ENCODE data around the gene DPP6.
"Not testable (repeated sequence)": the region's sequence is repeated elsewhere in the genome, so short reads cannot be mapped to it uniquely, and the experiment has no call there.

DPP6 gene

DNA sequence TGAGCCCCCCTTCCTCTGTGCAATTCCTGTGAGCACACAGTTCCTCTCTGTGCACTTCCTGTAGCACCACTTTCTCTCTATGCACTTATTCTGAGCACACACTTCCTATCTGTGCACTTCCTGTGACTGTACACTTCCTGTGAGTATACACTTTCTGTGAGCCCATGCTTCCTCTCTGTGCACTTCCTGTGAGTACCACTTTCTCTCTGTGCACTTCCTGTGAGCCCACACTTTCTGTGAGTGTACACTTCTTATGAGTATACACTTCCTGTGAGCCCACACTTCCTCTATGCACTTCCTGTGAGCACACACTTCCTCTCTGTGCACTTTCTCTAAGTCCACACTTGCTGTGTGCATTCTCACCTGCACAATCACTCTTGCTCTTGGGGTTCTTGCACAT lies 83.4 kb downstream of the DPP6 start:
- not testable (repeated sequence) for H3K9me3 ChIP-seq (ENCODE audit: control insufficient read depth, low read length)

DNA sequence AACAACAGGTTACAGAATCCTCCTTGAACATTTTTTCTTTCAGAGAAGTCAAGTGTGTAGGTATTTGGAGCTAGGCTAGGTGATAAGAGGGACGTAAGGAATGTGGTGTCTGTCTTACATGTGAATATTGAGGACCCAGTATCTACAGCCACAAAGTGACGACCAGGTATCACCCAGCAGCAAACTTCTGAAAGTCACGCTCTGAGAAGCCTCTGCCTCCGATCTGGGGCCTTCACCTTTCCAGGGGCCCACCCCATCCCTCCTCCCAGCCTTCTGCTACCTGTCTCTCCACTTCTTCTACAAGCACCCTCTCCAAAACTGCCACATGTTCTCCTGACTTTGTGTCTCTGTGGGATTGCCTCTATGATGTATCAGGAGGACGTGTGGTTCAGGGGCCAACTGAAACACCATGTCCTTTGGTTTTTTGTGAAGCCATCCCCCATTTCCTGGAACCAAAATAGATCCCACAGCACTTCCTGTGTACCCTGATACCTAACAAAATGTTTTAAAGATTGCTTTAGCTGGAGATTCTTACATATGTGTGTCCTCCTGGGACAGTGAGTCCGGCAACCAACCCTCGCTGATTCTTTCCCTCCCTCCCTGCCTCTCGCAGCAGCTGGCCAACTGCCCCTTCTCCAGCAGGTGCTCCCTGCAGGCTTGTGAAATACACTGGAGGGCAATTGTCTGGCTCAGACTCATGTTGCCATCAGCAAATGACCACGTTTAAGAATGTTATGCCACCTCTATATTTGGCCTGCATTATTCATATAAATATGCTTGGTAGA lies 93.9 kb downstream of the DPP6 start:
- H3K9ac ChIP-seq (ENCODE audit: low read length); H3K9me3 ChIP-seq (ENCODE audit: control insufficient read depth, low read length); H3K4me1 ChIP-seq (ENCODE audit: control insufficient read depth, insufficient read depth, low read length); H3K27me3 ChIP-seq (ENCODE audit: control insufficient read depth, insufficient read depth, low read length); H3K4me3 ChIP-seq (ENCODE audit: low read length); H3K36me3 ChIP-seq (ENCODE audit: control insufficient read depth, insufficient read depth, low read length): not testable (repeated sequence)

More for the DNA sequence above, 83.4 kb downstream of the DPP6 start:
- not testable (repeated sequence) for H3K4me3 ChIP-seq (ENCODE audit: low read length); H3K36me3 ChIP-seq (ENCODE audit: control insufficient read depth, insufficient read depth, low read length); H3K27me3 ChIP-seq (ENCODE audit: control insufficient read depth, insufficient read depth, low read length); H3K9ac ChIP-seq (ENCODE audit: low read length); H3K4me1 ChIP-seq (ENCODE audit: control insufficient read depth, insufficient read depth, low read length)

DNA sequence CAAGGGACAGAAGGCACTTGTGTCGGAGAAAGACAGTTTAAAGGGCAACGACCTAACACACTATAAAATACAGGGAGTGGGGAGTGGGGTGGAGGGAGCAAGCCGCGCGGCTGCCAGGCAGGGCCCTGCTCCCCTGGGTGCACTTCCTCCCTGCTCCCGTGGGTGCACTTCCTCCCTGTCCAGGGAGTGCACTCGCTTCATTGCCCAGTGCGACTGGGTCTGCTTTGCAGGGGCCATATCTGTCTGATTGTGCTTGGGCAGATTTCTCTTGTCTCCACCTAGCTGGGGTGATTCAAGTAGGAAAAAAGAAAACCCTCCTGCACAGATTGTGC lies 94.5 kb downstream of the DPP6 start:
- not testable (repeated sequence) for H3K4me1 ChIP-seq (ENCODE audit: control insufficient read depth, insufficient read depth, low read length); H3K27me3 ChIP-seq (ENCODE audit: control insufficient read depth, insufficient read depth, low read length); H3K36me3 ChIP-seq (ENCODE audit: control insufficient read depth, insufficient read depth, low read length); H3K4me3 ChIP-seq (ENCODE audit: low read length); H3K9me3 ChIP-seq (ENCODE audit: control insufficient read depth, low read length); H3K9ac ChIP-seq (ENCODE audit: low read length)

DNA sequence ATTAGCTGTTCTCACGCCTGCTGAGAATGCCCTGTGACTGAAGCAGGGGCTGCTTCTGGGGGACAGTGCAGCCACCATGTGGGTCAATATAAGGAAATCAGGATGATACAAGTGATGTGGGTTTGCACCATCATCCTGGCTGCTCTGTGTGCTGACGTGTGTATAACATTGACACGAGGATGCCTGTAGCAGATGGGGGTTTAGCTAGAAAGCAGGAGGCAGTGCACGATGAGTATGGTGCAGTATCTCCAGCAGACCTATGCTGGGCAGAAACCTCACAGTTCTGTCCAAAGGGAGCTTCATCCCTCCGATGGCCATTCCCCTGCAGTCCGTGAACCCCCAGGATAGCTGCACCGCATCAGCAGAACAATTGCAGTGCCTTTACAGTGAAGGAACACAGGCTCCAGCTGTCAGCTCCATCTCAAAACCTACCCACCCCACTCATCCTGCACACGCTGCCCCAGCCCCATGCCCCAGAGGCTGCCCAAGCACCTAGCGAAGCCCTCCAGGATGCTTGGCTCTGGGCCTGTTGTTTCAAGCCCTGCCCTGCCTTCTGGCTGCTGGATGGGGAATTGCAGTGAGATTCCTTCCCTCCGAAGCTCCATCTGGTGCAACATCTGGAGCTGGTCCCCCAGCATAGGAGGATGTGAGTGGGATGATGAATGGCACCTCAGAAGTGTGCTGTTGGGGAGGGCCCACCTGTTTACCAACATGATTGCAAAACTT lies 96.8 kb downstream of the DPP6 start:
- H3K4me1 ChIP-seq (ENCODE audit: control insufficient read depth, insufficient read depth, low read length); H3K36me3 ChIP-seq (ENCODE audit: control insufficient read depth, insufficient read depth, low read length); H3K9ac ChIP-seq (ENCODE audit: low read length); H3K4me3 ChIP-seq (ENCODE audit: low read length); H3K9me3 ChIP-seq (ENCODE audit: control insufficient read depth, low read length); H3K27me3 ChIP-seq (ENCODE audit: control insufficient read depth, insufficient read depth, low read length): not testable (repeated sequence)

DNA sequence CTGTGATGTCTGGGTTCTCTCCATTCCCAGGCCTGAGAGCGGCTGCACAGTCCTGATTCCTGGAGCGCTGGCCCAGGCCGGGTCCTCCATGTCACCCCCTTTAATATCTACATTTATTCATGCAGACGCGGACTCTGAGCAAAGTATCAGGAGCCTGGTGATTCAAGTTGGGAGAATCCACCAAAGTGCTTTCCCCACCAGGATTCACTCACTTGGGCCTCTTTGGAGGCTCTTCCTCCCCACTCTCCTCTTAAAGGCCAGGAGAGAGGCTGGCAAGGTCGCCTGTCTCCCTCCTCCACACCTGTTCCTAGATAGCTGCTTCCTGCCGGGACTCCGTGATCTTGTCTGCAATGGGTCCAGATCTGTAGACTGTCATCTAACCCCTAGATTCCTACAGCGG lies 98.5 kb downstream of the DPP6 start:
- not testable (repeated sequence) for H3K9me3 ChIP-seq (ENCODE audit: control insufficient read depth, low read length); H3K36me3 ChIP-seq (ENCODE audit: control insufficient read depth, insufficient read depth, low read length); H3K4me3 ChIP-seq (ENCODE audit: low read length); H3K27me3 ChIP-seq (ENCODE audit: control insufficient read depth, insufficient read depth, low read length); H3K4me1 ChIP-seq (ENCODE audit: control insufficient read depth, insufficient read depth, low read length); H3K9ac ChIP-seq (ENCODE audit: low read length)

DNA sequence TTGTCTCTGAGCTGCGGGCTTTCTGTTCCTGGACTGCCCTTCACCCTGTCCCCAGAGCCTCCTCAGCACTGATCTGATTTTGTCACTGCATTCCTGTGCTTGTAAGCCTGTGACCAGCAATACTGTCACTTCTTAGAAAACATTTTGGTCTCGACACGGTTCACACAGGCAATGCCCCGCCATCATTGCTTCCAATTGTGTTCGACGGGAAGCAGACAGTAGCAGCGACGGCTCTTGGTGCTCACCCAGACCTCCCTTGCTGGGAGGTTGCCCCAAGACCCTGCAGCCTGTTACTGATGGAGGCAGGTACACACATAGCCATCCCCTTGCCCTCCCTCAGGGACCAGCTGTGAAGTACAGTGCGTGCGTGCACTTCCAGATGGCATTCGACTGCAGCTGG lies 99.1 kb downstream of the DPP6 start:
- H3K4me1 ChIP-seq (ENCODE audit: control insufficient read depth, insufficient read depth, low read length); H3K27me3 ChIP-seq (ENCODE audit: control insufficient read depth, insufficient read depth, low read length); H3K9me3 ChIP-seq (ENCODE audit: control insufficient read depth, low read length); H3K4me3 ChIP-seq (ENCODE audit: low read length); H3K9ac ChIP-seq (ENCODE audit: low read length); H3K36me3 ChIP-seq (ENCODE audit: control insufficient read depth, insufficient read depth, low read length): not testable (repeated sequence)

DNA sequence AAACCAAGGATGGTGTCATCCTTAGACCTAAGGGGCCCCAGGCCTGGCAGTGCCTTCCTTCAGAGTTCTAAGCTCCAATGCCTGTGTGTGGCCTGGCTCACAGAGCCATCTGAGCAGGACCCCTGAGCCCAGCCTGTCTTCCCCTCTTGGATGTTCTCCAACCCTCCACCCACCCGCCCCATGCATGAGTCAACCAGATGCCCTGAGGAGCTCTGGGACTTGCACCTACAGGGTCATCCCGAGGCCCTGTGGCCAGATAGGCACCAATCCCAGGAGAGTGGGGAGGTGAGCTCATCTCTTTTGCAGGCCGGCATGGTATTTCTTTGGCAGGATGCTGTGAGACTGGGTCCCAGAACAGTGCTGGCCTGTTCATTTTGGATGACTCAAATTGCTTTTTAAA lies 103.7 kb downstream of the DPP6 start:
- not testable (repeated sequence) for H3K9me3 ChIP-seq (ENCODE audit: control insufficient read depth, low read length); H3K9ac ChIP-seq (ENCODE audit: low read length); H3K27me3 ChIP-seq (ENCODE audit: control insufficient read depth, insufficient read depth, low read length); H3K36me3 ChIP-seq (ENCODE audit: control insufficient read depth, insufficient read depth, low read length); H3K4me1 ChIP-seq (ENCODE audit: control insufficient read depth, insufficient read depth, low read length); H3K4me3 ChIP-seq (ENCODE audit: low read length)

DNA sequence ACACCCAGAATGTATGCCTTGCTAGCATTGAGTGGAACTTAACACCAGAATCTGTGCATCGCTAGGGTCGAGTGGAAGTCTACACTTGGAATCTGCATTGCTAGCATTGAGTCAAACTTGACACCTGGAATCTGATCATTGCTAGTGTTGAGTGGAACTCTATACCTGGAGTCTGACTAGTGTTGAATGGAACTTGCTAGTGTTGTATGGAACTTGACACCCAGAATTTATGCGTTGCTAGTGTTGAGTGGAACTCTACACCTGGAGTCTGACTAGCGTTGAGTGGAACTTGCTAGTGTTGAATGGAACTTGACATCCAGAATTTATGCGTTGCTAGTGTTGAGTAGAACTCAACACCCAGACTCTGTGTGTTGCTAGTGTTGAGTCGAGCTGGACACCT lies 110.7 kb downstream of the DPP6 start:
- not testable (repeated sequence) for H3K4me1 ChIP-seq (ENCODE audit: control insufficient read depth, insufficient read depth, low read length); H3K9me3 ChIP-seq (ENCODE audit: control insufficient read depth, low read length); H3K9ac ChIP-seq (ENCODE audit: low read length); H3K36me3 ChIP-seq (ENCODE audit: control insufficient read depth, insufficient read depth, low read length); H3K4me3 ChIP-seq (ENCODE audit: low read length); H3K27me3 ChIP-seq (ENCODE audit: control insufficient read depth, insufficient read depth, low read length)

DNA sequence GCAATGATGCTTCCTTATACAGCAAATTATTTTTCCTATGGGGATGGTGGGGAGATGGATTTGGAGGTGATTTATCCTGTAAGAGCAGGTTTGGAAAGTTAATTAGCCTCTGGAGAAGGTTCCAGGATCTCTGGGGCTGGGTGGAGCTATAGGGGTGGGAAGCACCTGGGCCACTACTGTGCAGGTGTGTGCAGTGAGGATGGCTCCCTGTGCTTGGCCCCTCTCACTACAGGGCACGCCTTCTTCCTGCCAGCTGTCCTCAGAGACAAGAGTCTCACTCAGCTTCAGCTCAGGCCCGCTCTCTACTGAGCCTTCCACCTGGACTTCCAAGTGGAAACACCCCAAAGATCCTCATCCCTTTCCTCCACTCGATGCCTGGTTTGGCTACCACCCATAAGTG lies 111.4 kb downstream of the DPP6 start:
- H3K4me1 ChIP-seq (ENCODE audit: control insufficient read depth, insufficient read depth, low read length); H3K36me3 ChIP-seq (ENCODE audit: control insufficient read depth, insufficient read depth, low read length); H3K9ac ChIP-seq (ENCODE audit: low read length); H3K27me3 ChIP-seq (ENCODE audit: control insufficient read depth, insufficient read depth, low read length); H3K4me3 ChIP-seq (ENCODE audit: low read length); H3K9me3 ChIP-seq (ENCODE audit: control insufficient read depth, low read length): not testable (repeated sequence)

DNA sequence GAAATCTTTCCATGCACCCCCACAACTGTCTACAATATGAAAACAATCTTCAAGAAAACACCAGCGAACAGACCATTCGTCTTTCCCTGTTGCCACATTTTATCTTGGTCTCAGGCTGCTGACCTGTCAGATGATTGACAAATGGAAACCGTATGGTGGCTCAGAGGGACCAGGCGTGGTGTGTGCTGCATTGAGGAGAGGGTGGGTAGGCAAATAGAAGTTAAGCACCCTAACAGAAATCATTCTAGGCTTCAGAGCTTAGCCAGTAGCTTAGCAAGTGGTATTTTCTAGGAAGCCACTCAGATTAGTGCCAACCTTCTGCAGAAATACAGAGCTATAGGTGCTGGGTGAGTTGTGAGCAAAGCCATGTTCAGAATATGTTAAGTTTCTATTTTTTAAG lies 114.9 kb downstream of the DPP6 start:
- H3K36me3 ChIP-seq (ENCODE audit: control insufficient read depth, insufficient read depth, low read length): no peaks in the 10 kb centered on the region
- no peaks in the 10 kb centered on the region for H3K4me1 ChIP-seq (ENCODE audit: control insufficient read depth, insufficient read depth, low read length)
- no peaks in the 10 kb centered on the region for H3K27me3 ChIP-seq (ENCODE audit: control insufficient read depth, insufficient read depth, low read length)
- no peaks in the 10 kb centered on the region for H3K9me3 ChIP-seq (ENCODE audit: control insufficient read depth, low read length)
- H3K9ac ChIP-seq (ENCODE audit: low read length): no peak overlapping the region
- no peak overlapping the region for H3K4me3 ChIP-seq (ENCODE audit: low read length)

DNA sequence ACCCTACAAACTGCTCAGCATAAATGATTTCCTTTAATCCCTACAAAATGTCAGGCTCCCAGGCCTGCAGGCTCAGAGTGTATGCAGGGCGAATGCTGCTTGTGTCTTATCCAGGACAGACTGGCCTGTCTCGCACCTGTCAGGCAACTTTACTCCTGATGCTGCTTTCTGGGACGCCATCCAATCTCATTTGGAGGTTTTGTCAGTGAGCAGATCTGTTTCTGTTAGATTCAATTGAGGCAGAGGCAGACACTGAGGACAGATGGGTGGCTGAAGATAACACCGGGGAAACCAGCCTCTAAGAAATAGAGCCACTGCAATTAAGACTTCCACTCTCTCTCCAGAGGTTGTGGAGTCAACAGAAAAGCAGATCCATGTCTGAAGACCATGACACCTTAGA lies 115.6 kb downstream of the DPP6 start:
- Histone ChIP-seq H3K4me3 (ENCODE audit: low read length) (no peak overlapping the region), H3K27me3 (ENCODE audit: control insufficient read depth, insufficient read depth, low read length) (no peaks in the 10 kb centered on the region), H3K36me3 (ENCODE audit: control insufficient read depth, insufficient read depth, low read length) (no peaks in the 10 kb centered on the region)

DNA sequence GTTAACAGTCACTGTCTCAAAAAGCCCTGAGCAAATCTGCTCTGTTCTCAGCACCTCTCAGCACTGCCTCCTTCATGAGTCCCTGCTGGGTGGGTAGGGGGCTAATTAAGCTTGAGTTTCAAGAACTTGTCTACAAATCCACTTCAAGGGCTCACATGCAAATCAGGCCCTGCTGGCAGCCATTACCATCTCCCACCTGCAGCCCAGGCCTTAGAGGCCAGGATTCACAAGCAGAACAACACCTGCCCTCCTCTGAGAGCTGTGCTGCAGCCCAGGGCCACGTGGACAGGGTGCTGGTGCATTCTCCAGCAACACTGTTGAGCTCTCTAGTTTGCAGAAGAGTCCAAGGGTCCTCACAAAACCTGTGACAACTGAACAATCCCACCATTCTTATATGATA lies 119.2 kb downstream of the DPP6 start:
- Histone ChIP-seq H3K4me3 (ENCODE audit: low read length) (no peak overlapping the region), H3K9ac (ENCODE audit: low read length) (no peak overlapping the region), H3K27me3 (ENCODE audit: control insufficient read depth, insufficient read depth, low read length) (no peaks in the 10 kb centered on the region), H3K36me3 (ENCODE audit: control insufficient read depth, insufficient read depth, low read length) (no peaks in the 10 kb centered on the region), H3K9me3 (ENCODE audit: control insufficient read depth, low read length) (no peaks in the 10 kb centered on the region), H3K4me1 (ENCODE audit: control insufficient read depth, insufficient read depth, low read length) (no peaks in the 10 kb centered on the region)

More for the DNA sequence above, 115.6 kb downstream of the DPP6 start:
- Histone ChIP-seq H3K9ac (ENCODE audit: low read length) (no peak overlapping the region), H3K9me3 (ENCODE audit: control insufficient read depth, low read length) (no peaks in the 10 kb centered on the region), H3K4me1 (ENCODE audit: control insufficient read depth, insufficient read depth, low read length) (no peaks in the 10 kb centered on the region)

DNA sequence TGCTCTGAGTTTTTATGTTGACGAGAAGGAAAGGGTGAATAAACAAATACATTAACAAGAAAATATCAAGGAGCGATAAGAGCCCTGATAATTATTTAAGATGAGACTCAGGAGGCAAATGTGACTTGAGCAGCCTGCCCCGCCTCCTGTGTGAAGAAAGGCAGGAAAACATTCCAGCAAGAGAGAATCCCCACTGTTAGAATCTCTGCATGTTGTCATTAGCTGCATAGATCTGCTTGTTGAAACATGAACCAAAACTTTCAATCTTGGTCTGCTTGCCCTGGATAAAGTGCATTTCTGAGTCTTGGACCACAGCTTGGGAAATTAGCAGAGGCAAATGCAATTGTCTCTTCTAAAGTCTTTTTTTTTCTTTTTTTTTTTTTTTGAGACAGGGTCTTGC lies 120.0 kb downstream of the DPP6 start:
- no peaks in the 10 kb centered on the region for H3K4me1 ChIP-seq (ENCODE audit: control insufficient read depth, insufficient read depth, low read length)
- no peak overlapping the region for H3K4me3 ChIP-seq (ENCODE audit: low read length)
- no peaks in the 10 kb centered on the region for H3K27me3 ChIP-seq (ENCODE audit: control insufficient read depth, insufficient read depth, low read length)
- H3K36me3 ChIP-seq (ENCODE audit: control insufficient read depth, insufficient read depth, low read length): no peaks in the 10 kb centered on the region
- no peak overlapping the region for H3K9ac ChIP-seq (ENCODE audit: low read length)
- no peaks in the 10 kb centered on the region for H3K9me3 ChIP-seq (ENCODE audit: control insufficient read depth, low read length)

Data from mucosa of stomach (tissue), 1 donor.